Mesenchymal stem cell (in vitro differentiated cells and primary cell): ENCODE measurements around the gene TTR.

Source experiments
- DNase-seq: peaks from one replicate; pipeline ENCODE4 v3.0.0-alpha.2; 2013
- H2AFZ ChIP-seq: one replicate; pipeline ENCODE4 v1.6.1; 2013; ENCODE audit warnings: low read depth, mild to moderate bottlenecking, control low read depth, inconsistent platforms, low read length, moderate library complexity
- H2AK5ac ChIP-seq: 2 replicates; pipeline ENCODE4 v1.6.1; 2013; ENCODE audit warnings: low read length, moderate library complexity, mild to moderate bottlenecking, inconsistent platforms; ENCODE audit not compliant: severe bottlenecking
- H2BK120ac ChIP-seq: one replicate; pipeline ENCODE4 v1.6.1; 2013; ENCODE audit warnings: low read depth, mild to moderate bottlenecking, inconsistent platforms, low read length, moderate library complexity
- H2BK12ac ChIP-seq, 2 experiments: one replicate each; pipeline ENCODE4 v1.6.1; 2013; ENCODE audit warnings: inconsistent platforms in 2 of 2, low read length in 2 of 2, mild to moderate bottlenecking in 2 of 2, moderate library complexity in 2 of 2, control low read depth in 1 of 2
- H2BK15ac ChIP-seq: one replicate; pipeline ENCODE4 v1.6.1; 2013; ENCODE audit warnings: mild to moderate bottlenecking, low read depth, inconsistent platforms; ENCODE audit not compliant: poor library complexity, severe bottlenecking
- H2BK5ac ChIP-seq: 2 replicates; pipeline ENCODE4 v1.6.1; 2013; ENCODE audit warnings: low read depth, mild to moderate bottlenecking, low read length, control low read depth, inconsistent platforms; ENCODE audit not compliant: poor library complexity, severe bottlenecking
- H3K14ac ChIP-seq, 2 experiments: one replicate each; pipeline ENCODE4 v1.6.1; 2013; ENCODE audit warnings: inconsistent platforms in 2 of 2, low read length in 2 of 2, control low read depth in 1 of 2, mild to moderate bottlenecking in 1 of 2, moderate library complexity in 1 of 2
- H3K18ac ChIP-seq, 2 experiments: one replicate each; pipeline ENCODE4 v1.6.1; 2013; ENCODE audit warnings: inconsistent platforms in 2 of 2, low read length in 2 of 2, control low read depth in 1 of 2, low read depth in 1 of 2, mild to moderate bottlenecking in 1 of 2
- H3K23ac ChIP-seq, 2 experiments: one replicate each; pipeline ENCODE4 v1.6.1; 2013; ENCODE audit warnings: inconsistent platforms in 2 of 2, low read length in 2 of 2, mild to moderate bottlenecking in 2 of 2, moderate library complexity in 2 of 2, control low read depth in 1 of 2
- H3K27ac ChIP-seq: 2 replicates; pipeline ENCODE4 v1.5.1; 2013; ENCODE audit warnings: mild to moderate bottlenecking, moderate library complexity, low read length, control low read depth, inconsistent platforms; ENCODE audit not compliant: poor library complexity, severe bottlenecking
- H3K27me3 ChIP-seq, 2 experiments: 2 replicates each; pipeline versions ENCODE4 v1.6.1 to v1.7.0; 2013; ENCODE audit warnings: low read length in 2 of 2, mild to moderate bottlenecking in 2 of 2, moderate library complexity in 2 of 2, control low read depth in 1 of 2, inconsistent platforms in 1 of 2; ENCODE audit not compliant: control insufficient read depth in 1 of 2, insufficient read depth in 1 of 2
- H3K36me3 ChIP-seq, 2 experiments: 2 replicates each; pipeline versions ENCODE4 v1.6.1 to v1.7.0; 2013; ENCODE audit warnings: low read length in 2 of 2, control low read depth in 1 of 2, inconsistent platforms in 1 of 2, low read depth in 1 of 2, mild to moderate bottlenecking in 1 of 2; ENCODE audit not compliant: insufficient read depth in 2 of 2, control insufficient read depth in 1 of 2
- H3K4ac ChIP-seq, 2 experiments: one replicate each; pipeline ENCODE4 v1.6.1; 2013; ENCODE audit warnings: inconsistent platforms in 2 of 2, low read length in 2 of 2, mild to moderate bottlenecking in 2 of 2, moderate library complexity in 2 of 2, control low read depth in 1 of 2, low read depth in 1 of 2
- H3K4me1 ChIP-seq: 2 replicates; pipeline ENCODE4 v1.6.1; 2013; ENCODE audit warnings: low read depth, low read length, control low read depth; ENCODE audit not compliant: control insufficient read depth, insufficient read depth
- H3K4me2 ChIP-seq: 2 replicates; pipeline ENCODE4 v1.6.1; 2013; ENCODE audit warnings: low read length, mild to moderate bottlenecking, inconsistent platforms; ENCODE audit not compliant: poor library complexity, severe bottlenecking
- H3K4me3 ChIP-seq, 2 experiments: 2 replicates each; pipeline versions ENCODE4 v1.5.1 to v1.7.0; 2013; ENCODE audit warnings: low read length in 2 of 2, mild to moderate bottlenecking in 2 of 2, control low read depth in 1 of 2, low read depth in 1 of 2; ENCODE audit not compliant: insufficient read depth in 1 of 2
- H3K79me1 ChIP-seq: replicated peaks from 2 replicates; pipeline ENCODE4 v1.6.1; 2013; ENCODE audit warnings: mild to moderate bottlenecking, control low read depth, low read length, inconsistent platforms; ENCODE audit not compliant: poor library complexity, severe bottlenecking
- H3K9ac ChIP-seq: 2 replicates; pipeline ENCODE4 v1.7.0; 2013; ENCODE audit warnings: mild to moderate bottlenecking, low read length, moderate library complexity
- H3K9me3 ChIP-seq: 2 replicates; pipeline ENCODE4 v1.7.0; 2013; ENCODE audit warnings: mild to moderate bottlenecking, low read length; ENCODE audit not compliant: control insufficient read depth
- H4K8ac ChIP-seq: one replicate; pipeline ENCODE4 v1.6.1; 2013; ENCODE audit warnings: inconsistent platforms, mild to moderate bottlenecking, low read length, moderate library complexity
- H4K91ac ChIP-seq: one replicate; pipeline ENCODE4 v1.6.1; 2013; ENCODE audit warnings: mild to moderate bottlenecking, low read length, inconsistent platforms
- WGBS: methylation state at CpG from one replicate; pipeline ENCODE4 v1.1.7; 2013; ENCODE audit warnings: mixed read lengths; 5-methylcytosine and 5-hydroxymethylcytosine counted together

The TTR gene

GRCh38 chr18:31618801-31619200 is 27.1 kb downstream of the TTR start:
- H3K4me2 ChIP-seq = no peak overlapping the region
- H4K91ac ChIP-seq = no peak overlapping the region
- no peak for DNase-seq
- 97% methylated on average over 5 of the region's 5 CpGs for WGBS
- H3K27ac ChIP-seq = no peak overlapping the region
- H2BK120ac ChIP-seq = no peak overlapping the region
- H3K4me3 ChIP-seq = no peak overlapping the region
- no peak overlapping the region for H2BK12ac ChIP-seq
- no peaks in the 10 kb centered on the region for H3K4me1 ChIP-seq
- no peak overlapping the region for H3K9ac ChIP-seq
- no peaks in the 10 kb centered on the region for H3K27me3 ChIP-seq
- no peak overlapping the region for H3K18ac ChIP-seq
- no peak overlapping the region for H2BK5ac ChIP-seq
- H4K8ac ChIP-seq = no peak overlapping the region
- no peak overlapping the region for H3K14ac ChIP-seq
- H2BK15ac ChIP-seq = no peak overlapping the region
- no peak overlapping the region for H2AFZ ChIP-seq
- no peaks in the 10 kb centered on the region for H3K9me3 ChIP-seq
- no peak overlapping the region for H3K4ac ChIP-seq
- H3K36me3 ChIP-seq = no peaks in the 10 kb centered on the region
- H2AK5ac ChIP-seq = no peak overlapping the region
- H3K79me1 ChIP-seq = no peaks in the 10 kb centered on the region
- no peak overlapping the region for H3K23ac ChIP-seq

GRCh38 chr18:31619291-31619690 is 27.6 kb downstream of the TTR start:
- Histone ChIP-seq H2BK12ac (no peak overlapping the region), H3K4ac (no peak overlapping the region), H2BK15ac (no peak overlapping the region), H4K8ac (no peak overlapping the region), H2AFZ (no peak overlapping the region), H3K27me3 (no peaks in the 10 kb centered on the region), H3K27ac (no peak overlapping the region), H3K4me3 (no peak overlapping the region), H3K14ac (no peak overlapping the region), H3K79me1 (no peaks in the 10 kb centered on the region), H2AK5ac (no peak overlapping the region), H3K23ac (no peak overlapping the region), H3K9me3 (no peaks in the 10 kb centered on the region), H2BK120ac (no peak overlapping the region), H3K9ac (no peak overlapping the region), H3K4me1 (no peaks in the 10 kb centered on the region), H3K4me2 (no peak overlapping the region), H2BK5ac (no peak overlapping the region), H4K91ac (no peak overlapping the region), H3K18ac (no peak overlapping the region), H3K36me3 (no peaks in the 10 kb centered on the region)
- DNase-seq = no peak

- Histone ChIP-seq H2BK5ac (no peak overlapping the region), H3K18ac (no peak overlapping the region), H2BK120ac (no peak overlapping the region), H3K36me3 (peaks cover 2 to 27% of the 10 kb centered on the region in 2 experiments), H3K4me1 (no peaks in the 10 kb centered on the region), H2AFZ (no peak overlapping the region), H3K4ac (no peak overlapping the region), H2BK12ac (no peak overlapping the region), H3K9me3 (no peaks in the 10 kb centered on the region), H4K91ac (no peak overlapping the region), H2BK15ac (no peak overlapping the region), H3K4me2 (no peak overlapping the region), H3K79me1 (no peaks in the 10 kb centered on the region), H3K4me3 (no peak overlapping the region), H3K23ac (no peak overlapping the region), H3K9ac (no peak overlapping the region), H3K27me3 (no peaks in the 10 kb centered on the region), H2AK5ac (no peak overlapping the region), H3K27ac (no peak overlapping the region), H4K8ac (no peak overlapping the region), H3K14ac (no peak overlapping the region)
- 95% methylated on average over 10 of the region's 13 CpGs for WGBS
- no peak for DNase-seq
Observed at GRCh38 chr18:31624892-31625640, 33.4 kb downstream of the TTR start.

- Histone ChIP-seq H2BK5ac (no peak overlapping the region), H3K18ac (no peak overlapping the region), H3K79me1 (no peaks in the 10 kb centered on the region), H2BK15ac (no peak overlapping the region), H2AK5ac (no peak overlapping the region), H3K4ac (no peak overlapping the region), H2BK12ac (no peak overlapping the region), H3K23ac (no peak overlapping the region), H3K36me3 (peaks cover 2 to 35% of the 10 kb centered on the region in 2 experiments), H3K9me3 (no peaks in the 10 kb centered on the region), H3K4me1 (no peaks in the 10 kb centered on the region), H3K4me3 (no peak overlapping the region), H3K4me2 (no peak overlapping the region), H4K8ac (no peak overlapping the region), H2AFZ (no peak overlapping the region), H3K9ac (no peak overlapping the region), H2BK120ac (no peak overlapping the region), H4K91ac (no peak overlapping the region), H3K14ac (no peak overlapping the region), H3K27ac (no peak overlapping the region), H3K27me3 (no peaks in the 10 kb centered on the region)
- no peak for DNase-seq
- 95% methylated on average over 5 of the region's 6 CpGs for WGBS
Observed at GRCh38 chr18:31626409-31626808, 34.7 kb downstream of the TTR start.
